ENCODE measurements around the gene COQ7. TPM values are rescaled to one million over a fixed set of nuclear protein-coding genes. Genes with fewer than 3 reads are reported as not detected.

Gene COQ7
- total RNA-seq, 1 donor from 2014 or later, result 40.4 TPM

- ATAC-seq (no peak), DNase-seq (ENCODE audit: missing footprints) (no peak)
- intact Hi-C loops (cut with DNase I), result no loop called here
Observed at GRCh38 chr16:19128454-19129200, 61.2 kb downstream of the COQ7 start.

Other genes with a start within 250 kb of the COQ7 start
- gene SMG1, start 141.2 kb upstream of the COQ7 start, total RNA-seq, result 37.9 TPM
- 1.3 TPM for gene TMC7, start 83.7 kb upstream of the COQ7 start, total RNA-seq
- gene ITPRIPL2, start 46.4 kb downstream of the COQ7 start, total RNA-seq, result 15.3 TPM
- gene SYT17, start 100.6 kb downstream of the COQ7 start, total RNA-seq, result 0.54 TPM
- gene CLEC19A, start 218.1 kb downstream of the COQ7 start, total RNA-seq, result not detected

All from Right ventricle myocardium inferior (tissue), 1 donor.